ENCODE data around the gene FSD1. TPM values are rescaled to one million over a fixed set of nuclear protein-coding genes. Genes with fewer than 3 reads are reported as not detected.

Gene FSD1
- total RNA-seq, 1 donor = 1.1 TPM

DNA sequence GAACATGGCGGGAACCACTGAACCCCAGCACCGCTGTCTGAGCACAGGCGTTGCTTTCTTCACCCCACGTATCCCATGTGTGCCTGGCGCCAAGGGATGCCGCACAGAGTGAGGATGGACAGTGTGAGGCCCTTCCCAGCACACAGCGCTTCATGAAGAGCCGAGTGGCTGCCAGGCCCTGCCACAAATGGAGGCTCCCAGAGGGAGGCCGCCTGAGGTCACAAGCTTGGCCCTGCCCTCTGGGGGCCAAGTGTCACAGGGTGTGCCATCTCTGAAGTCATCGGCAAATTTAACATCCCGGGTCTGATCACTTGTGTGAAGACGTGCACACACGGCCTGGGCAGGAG lies 63.4 kb downstream of the FSD1 start:
- Histone ChIP-seq H3K4me2 (ENCODE audit: insufficient read depth, low read length) (no peak overlapping the region), H3K79me2 (ENCODE audit: insufficient read depth, low read length) (peaks cover 77% of the 10 kb centered on the region), H4K20me1 (ENCODE audit: insufficient read depth, low read length) (peaks cover 66% of the 10 kb centered on the region), H3K36me3 (ENCODE audit: insufficient read depth, low read length) (peaks cover 32% of the 10 kb centered on the region), H2AFZ (ENCODE audit: low read length) (no peak overlapping the region), H3K4me1 (ENCODE audit: insufficient read depth, low read length) (peaks cover 34% of the 10 kb centered on the region), H3K27me3 (ENCODE audit: insufficient read depth, low read length) (no peaks in the 10 kb centered on the region), H3K4me3 (ENCODE audit: insufficient read depth, low read length) (no peak overlapping the region), H3K9me3 (ENCODE audit: low read depth, low read length) (no peaks in the 10 kb centered on the region), H3K27ac (ENCODE audit: low read depth, low read length) (no peak overlapping the region)
- TF ChIP-seq, protein P1, sequence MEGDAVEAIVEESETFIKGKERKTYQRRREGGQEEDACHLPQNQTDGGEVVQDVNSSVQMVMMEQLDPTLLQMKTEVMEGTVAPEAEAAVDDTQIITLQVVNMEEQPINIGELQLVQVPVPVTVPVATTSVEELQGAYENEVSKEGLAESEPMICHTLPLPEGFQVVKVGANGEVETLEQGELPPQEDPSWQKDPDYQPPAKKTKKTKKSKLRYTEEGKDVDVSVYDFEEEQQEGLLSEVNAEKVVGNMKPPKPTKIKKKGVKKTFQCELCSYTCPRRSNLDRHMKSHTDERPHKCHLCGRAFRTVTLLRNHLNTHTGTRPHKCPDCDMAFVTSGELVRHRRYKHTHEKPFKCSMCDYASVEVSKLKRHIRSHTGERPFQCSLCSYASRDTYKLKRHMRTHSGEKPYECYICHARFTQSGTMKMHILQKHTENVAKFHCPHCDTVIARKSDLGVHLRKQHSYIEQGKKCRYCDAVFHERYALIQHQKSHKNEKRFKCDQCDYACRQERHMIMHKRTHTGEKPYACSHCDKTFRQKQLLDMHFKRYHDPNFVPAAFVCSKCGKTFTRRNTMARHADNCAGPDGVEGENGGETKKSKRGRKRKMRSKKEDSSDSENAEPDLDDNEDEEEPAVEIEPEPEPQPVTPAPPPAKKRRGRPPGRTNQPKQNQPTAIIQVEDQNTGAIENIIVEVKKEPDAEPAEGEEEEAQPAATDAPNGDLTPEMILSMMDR (IDR thresholded peaks at IDR 0.05; ENCODE audit: extremely low read depth, low read depth, low read length) = no peak
- DNase-seq (ENCODE audit: insufficient read length, low spot score, missing footprints) = peak; percentile 80

DNA sequence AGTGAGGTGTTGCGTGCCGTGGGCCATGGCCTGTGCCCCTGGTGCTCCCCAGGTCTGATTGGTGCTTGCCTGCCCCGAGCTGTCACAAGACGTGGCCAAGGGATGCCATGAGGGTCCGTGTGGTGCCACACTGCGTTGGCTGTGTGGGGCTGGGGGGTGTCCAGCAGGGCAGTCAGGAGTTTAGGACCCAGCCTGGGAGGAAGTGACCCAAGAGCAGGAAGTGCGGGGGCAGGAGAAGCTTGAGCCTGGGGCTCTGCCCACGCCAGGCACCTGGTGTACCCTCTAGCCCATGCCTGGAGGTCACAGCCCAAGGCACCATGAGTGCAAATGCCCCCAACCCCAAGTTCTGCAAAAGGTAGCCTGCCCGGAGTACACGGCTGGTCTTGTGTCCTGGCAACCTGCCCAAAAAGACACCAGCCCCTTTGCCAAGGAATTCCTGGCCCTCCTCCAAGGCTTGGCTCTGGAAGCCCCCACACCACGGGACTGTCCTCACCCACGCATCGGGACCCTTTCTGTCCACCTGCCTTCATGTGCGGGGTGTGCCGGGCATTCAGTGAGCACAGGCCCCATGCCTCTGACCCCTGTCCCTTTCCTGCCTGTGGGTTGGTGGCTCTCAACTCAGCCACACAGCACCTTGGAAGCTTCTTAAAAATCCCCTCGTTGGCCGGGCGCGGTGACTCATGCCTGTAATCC lies 63.9 kb downstream of the FSD1 start:
- peak; percentile 67 for DNase-seq (ENCODE audit: insufficient read length, low spot score, missing footprints)
- H3K4me1 ChIP-seq (ENCODE audit: insufficient read depth, low read length) = peaks cover 39% of the 10 kb centered on the region
- no peaks in the 10 kb centered on the region for H3K9me3 ChIP-seq (ENCODE audit: low read depth, low read length)
- no peak overlapping the region for H3K4me2 ChIP-seq (ENCODE audit: insufficient read depth, low read length)
- peaks cover 82% of the 10 kb centered on the region for H3K79me2 ChIP-seq (ENCODE audit: insufficient read depth, low read length)
- H2AFZ ChIP-seq (ENCODE audit: low read length) = no peak overlapping the region
- H3K27ac ChIP-seq (ENCODE audit: low read depth, low read length) = peak overlapping the region; percentile 51
- H3K4me3 ChIP-seq (ENCODE audit: insufficient read depth, low read length) = no peak overlapping the region
- H4K20me1 ChIP-seq (ENCODE audit: insufficient read depth, low read length) = peaks cover 70% of the 10 kb centered on the region
- H3K36me3 ChIP-seq (ENCODE audit: insufficient read depth, low read length) = peaks cover 27% of the 10 kb centered on the region
- TF ChIP-seq, protein P1 (IDR thresholded peaks at IDR 0.05; ENCODE audit: extremely low read depth, low read depth, low read length) = no peak
- no peaks in the 10 kb centered on the region for H3K27me3 ChIP-seq (ENCODE audit: insufficient read depth, low read length)

DNA sequence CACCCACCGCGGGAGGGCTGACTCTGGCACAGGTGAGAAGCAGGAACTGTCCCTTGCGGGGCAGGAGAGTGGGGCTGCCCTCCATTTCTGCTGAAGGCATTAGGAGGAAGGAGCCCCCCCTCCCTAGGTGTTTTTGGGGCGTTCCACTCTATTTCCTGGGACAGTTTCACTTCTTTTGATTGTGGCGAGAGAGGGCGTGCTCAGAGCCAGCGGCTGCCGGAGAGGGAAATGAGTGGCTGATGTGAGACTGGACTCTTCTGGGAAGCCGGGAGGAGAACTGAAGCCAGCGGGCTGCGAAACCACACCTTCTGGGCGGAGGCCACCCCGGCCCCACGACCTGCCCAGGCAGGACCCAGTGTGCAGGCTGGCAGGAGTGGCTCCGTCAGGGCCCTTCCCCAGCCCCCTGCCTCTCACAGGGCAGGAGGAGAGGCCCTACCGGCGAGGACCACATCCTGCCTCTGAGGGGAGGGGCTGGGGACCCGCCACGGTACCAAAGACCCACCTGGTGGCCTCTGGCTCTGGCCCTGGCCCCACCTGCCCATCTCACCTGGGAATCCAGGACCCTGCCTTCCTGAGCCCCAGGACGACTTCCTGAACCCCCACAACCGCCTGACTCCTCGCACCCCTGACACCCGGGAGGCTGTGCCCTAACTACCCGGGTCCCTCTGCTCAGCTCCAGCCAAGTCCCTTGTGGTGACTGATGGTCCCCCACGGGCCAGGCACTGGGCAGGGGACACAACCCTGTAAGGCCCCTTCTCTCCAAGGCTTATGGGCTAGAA lies 64.9 kb downstream of the FSD1 start:
- Histone ChIP-seq H2AFZ (ENCODE audit: low read length) (no peak overlapping the region), H3K4me3 (ENCODE audit: insufficient read depth, low read length) (no peak overlapping the region), H3K79me2 (ENCODE audit: insufficient read depth, low read length) (peaks cover 91% of the 10 kb centered on the region), H3K4me1 (ENCODE audit: insufficient read depth, low read length) (peaks cover 49% of the 10 kb centered on the region), H3K4me2 (ENCODE audit: insufficient read depth, low read length) (peak overlapping the region; percentile 43), H3K9me3 (ENCODE audit: low read depth, low read length) (no peaks in the 10 kb centered on the region), H3K27me3 (ENCODE audit: insufficient read depth, low read length) (no peaks in the 10 kb centered on the region), H4K20me1 (ENCODE audit: insufficient read depth, low read length) (peaks cover 70% of the 10 kb centered on the region), H3K36me3 (ENCODE audit: insufficient read depth, low read length) (peaks cover 18% of the 10 kb centered on the region), H3K27ac (ENCODE audit: low read depth, low read length) (peak overlapping the region; percentile 65)
- TF ChIP-seq, protein P1 (IDR thresholded peaks at IDR 0.05; ENCODE audit: extremely low read depth, low read depth, low read length) = no peak
- peak; percentile 79 for DNase-seq (ENCODE audit: insufficient read length, low spot score, missing footprints)

DNA sequence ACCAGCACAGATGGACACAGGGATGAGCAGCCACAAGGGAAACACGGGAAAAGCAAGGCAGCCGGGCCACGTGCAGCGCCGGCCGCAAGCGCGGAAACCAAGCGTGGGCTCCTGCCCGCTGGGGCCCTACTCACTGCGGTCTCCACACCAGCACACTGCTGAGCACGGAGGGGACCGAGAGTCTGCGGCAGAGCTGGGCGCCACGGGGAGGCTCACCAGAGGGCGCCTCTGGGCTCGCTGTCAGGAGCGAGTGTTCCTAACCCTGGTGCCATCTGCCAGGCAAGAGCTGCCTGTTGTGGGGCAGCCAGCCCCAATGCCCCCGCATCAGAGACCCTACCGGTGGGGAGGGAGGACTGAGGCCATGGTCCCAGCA lies 65.5 kb downstream of the FSD1 start:
- peaks cover 55% of the 10 kb centered on the region for H3K4me1 ChIP-seq (ENCODE audit: insufficient read depth, low read length)
- H4K20me1 ChIP-seq (ENCODE audit: insufficient read depth, low read length) = peaks cover 75% of the 10 kb centered on the region
- peaks cover 18% of the 10 kb centered on the region for H3K36me3 ChIP-seq (ENCODE audit: insufficient read depth, low read length)
- peaks cover 93% of the 10 kb centered on the region for H3K79me2 ChIP-seq (ENCODE audit: insufficient read depth, low read length)
- TF ChIP-seq, protein P1 (IDR thresholded peaks at IDR 0.05; ENCODE audit: extremely low read depth, low read depth, low read length) = peak; percentile 51
- peak overlapping the region; percentile 43 for H3K4me2 ChIP-seq (ENCODE audit: insufficient read depth, low read length)
- no peaks in the 10 kb centered on the region for H3K9me3 ChIP-seq (ENCODE audit: low read depth, low read length)
- H3K27me3 ChIP-seq (ENCODE audit: insufficient read depth, low read length) = no peaks in the 10 kb centered on the region
- H3K27ac ChIP-seq (ENCODE audit: low read depth, low read length) = peak overlapping the region; percentile 65
- DNase-seq (ENCODE audit: insufficient read length, low spot score, missing footprints) = peak; percentile 95
- H3K4me3 ChIP-seq (ENCODE audit: insufficient read depth, low read length) = no peak overlapping the region
- no peak overlapping the region for H2AFZ ChIP-seq (ENCODE audit: low read length)
